ENCODE results near the gene FAM149B1.
"Not testable (repeated sequence)": the region's sequence is repeated elsewhere in the genome, so short reads cannot be mapped to it uniquely, and the experiment has no call there.

FAM149B1 gene

GRCh38 chr10:73233883-73234282 lies 66.0 kb downstream of the FAM149B1 start:
- no peak for DNase-seq (ENCODE audit: low read depth)

GRCh38 chr10:73234695-73235094 lies 66.8 kb downstream of the FAM149B1 start:
- no peak for DNase-seq (ENCODE audit: low read depth)

- no peak for DNase-seq (ENCODE audit: low read depth)
Measured at GRCh38 chr10:73238990-73239566, 71.2 kb downstream of the FAM149B1 start.

GRCh38 chr10:73239908-73240307 lies 72.0 kb downstream of the FAM149B1 start:
- no peak for DNase-seq (ENCODE audit: low read depth)

- DNase-seq (ENCODE audit: low read depth), result no peak
Measured at GRCh38 chr10:73244866-73245477, 77.1 kb downstream of the FAM149B1 start.

DNA sequence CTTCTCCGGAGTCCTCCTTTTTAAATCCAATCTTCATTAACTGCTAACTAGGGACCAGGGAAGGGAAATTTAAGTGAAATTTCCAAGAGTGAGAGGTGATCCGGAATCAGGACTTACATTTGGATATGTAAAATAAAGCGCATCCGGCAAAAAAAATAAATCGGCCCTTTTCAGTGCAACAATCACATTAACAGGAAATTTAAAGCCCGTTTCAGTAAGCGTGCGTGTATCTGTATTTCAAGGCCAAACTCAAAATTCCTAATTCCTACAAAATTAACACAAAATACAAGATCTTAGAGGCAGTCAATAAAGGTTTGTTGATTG lies 78.4 kb downstream of the FAM149B1 start:
- DNase-seq (ENCODE audit: low read depth), result no peak

DNA sequence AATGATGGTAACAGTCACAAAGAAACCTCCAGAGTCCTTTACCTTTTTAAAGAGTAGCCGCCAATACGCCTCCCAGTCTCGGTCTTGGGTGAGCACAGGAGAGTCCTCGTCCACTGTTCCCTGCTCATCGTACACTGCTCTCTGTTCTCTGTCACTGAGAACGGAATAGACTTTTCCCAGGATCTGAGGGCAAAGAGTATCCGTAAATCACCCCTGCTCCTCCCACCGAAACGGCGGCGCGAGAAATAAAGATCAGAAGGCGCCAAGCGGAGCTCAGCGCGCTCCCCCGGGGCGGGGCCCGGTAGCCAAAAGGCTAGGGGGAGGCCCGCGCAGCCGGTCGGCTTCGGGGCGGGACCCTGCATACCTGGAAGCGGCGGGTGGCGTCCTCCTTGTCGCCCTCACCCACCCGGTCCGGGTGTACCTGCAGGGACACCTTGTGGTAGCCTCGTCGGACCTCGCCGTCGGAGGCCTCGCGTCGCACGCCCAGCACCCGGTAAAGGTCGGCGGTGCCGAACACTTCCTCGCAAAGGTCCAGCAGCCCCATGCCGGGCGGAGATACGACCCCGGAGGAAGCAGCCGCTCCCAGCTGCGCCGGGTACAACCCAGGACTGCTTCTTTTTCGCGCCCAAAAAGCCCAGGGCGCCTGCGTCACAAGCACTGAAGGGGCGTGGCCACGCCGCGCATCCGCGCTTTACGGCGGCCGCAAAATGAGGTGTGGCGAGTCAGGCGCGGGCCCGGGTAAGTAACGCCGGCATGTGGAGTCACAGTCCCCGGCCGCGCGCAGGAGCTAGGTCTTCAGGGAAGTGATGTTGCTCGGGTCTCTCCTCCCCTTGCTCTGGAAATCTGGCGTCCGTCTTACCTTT lies 79.0 kb downstream of the FAM149B1 start, which contains the start of gene DNAJC9:
TSS of gene DNAJC9 (minus strand) at position 610 of the 863 bp plus-strand sequence. CDS start at position 544, 66 bp downstream.
- DNase-seq (ENCODE audit: low read depth), result peak; percentile 92

DNA sequence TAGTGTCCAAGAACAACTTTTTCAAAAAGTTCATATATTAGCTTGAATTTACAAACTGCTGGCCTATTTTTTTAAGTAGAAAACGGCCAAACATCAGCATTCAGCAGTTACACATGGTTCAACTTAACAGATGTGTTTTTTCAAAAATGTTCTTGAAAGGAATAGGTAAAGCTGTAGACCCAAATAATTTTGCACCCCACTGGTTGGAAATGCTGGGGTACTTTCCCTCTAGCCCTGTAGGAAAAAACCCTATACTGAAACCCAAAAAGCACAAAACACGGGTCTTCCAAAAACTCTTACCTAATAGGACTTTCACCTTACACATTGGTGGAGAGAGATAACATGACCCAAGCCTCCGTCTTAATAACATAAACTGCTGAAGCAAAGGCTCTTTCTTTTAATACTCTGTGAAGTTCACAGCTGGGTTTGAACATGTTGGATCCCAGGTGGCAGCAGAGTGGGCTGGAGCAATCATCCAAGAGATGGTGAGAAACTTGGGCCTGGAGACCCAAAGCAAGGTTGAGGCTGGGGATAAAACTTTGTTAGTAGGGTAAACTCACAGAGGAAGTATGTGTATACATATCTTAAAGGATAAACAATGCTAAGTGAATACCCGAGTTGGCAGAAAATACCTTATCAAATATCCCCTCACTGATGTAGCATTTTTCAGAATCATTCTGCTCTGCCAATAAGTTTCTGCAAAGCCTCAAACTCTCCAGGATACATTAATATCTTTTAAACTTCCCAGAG lies 79.8 kb downstream of the FAM149B1 start:
- DNase-seq (ENCODE audit: low read depth), result no peak

DNA sequence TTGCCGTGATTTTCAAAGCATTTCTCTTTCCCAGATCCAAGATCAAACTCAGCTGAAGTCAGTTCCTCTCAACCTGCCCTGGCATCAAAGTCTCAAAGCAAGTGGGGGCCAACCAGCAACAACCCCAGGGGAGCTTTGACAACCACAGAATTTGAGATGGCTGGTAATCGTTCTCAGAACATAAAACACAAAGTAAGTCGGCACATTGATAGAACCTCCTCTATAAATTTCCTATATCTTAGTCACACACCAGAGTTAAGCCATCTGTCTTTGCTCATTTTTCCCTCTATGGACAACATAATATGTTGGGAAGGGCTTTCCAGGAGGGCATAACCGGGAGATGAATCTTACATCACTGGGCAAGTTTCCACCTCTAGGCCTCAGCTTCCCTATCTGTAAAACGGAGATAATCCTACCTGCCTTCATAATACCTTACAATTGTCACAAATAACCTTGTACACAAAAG lies 80.4 kb downstream of the FAM149B1 start:
- DNase-seq (ENCODE audit: low read depth), result no peak

- no peak for DNase-seq (ENCODE audit: low read depth)
Measured at GRCh38 chr10:73251683-73252444, 83.9 kb downstream of the FAM149B1 start.

- peak; percentile 89 for DNase-seq (ENCODE audit: low read depth)
Measured at GRCh38 chr10:73252445-73253224, 84.7 kb downstream of the FAM149B1 start, which contains the start of gene MRPS16. TSS of gene MRPS16 (minus strand) at chr10:73252644. CDS start at chr10:73252482, 162 bp downstream.

DNA sequence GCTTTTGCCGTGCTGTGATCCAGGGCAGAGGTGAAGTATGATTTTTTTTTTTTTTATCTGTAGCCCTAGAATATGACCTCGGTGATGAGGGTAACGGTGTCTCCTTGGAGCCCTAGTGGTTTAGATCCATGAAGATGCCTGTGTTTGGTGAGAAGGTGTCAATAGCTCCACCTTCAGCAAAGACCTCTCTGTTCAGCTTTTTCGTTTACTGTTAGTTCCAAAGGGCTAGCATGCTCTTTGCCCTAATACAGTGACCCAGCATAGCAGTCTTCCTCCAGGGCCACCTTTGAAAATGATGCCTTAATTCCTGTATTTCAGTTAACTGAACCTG lies 85.3 kb downstream of the FAM149B1 start:
- no peak for DNase-seq (ENCODE audit: low read depth)

GRCh38 chr10:73258612-73259011 lies 90.7 kb downstream of the FAM149B1 start:
- not testable (repeated sequence) for DNase-seq (ENCODE audit: low read depth)

DNA sequence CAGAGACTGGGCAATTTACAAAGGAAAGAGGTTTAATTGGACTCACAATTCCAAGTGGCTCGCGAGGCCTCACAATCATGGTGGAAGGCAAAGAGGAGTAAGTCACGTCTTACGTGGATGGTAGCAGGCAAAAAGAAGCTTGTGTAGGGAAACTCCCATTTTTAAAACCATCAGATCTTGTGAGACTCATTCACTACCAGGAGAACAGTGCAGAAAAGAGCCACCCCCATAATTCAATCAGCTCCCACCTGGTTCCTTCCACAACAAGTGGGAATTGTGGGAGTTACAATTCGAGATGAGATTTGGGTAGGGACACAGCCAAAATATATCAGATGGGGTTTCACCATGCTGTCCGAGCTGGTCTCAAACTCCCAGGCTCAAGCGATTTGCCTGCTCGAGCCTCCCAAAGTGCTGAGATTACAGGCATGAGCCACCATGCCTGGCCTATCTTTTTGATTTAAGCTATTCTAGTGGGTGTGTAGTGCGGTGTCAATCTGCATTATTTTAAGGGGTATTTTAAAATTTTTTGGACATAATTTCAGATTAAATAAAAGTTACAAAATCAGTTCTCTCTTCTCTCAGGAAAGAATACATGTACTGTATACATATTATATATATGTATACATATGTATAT lies 93.6 kb downstream of the FAM149B1 start:
- no peak for DNase-seq (ENCODE audit: low read depth)

- DNase-seq (ENCODE audit: low read depth), result no peak
Measured at GRCh38 chr10:73262105-73262730, 94.3 kb downstream of the FAM149B1 start.

DNA sequence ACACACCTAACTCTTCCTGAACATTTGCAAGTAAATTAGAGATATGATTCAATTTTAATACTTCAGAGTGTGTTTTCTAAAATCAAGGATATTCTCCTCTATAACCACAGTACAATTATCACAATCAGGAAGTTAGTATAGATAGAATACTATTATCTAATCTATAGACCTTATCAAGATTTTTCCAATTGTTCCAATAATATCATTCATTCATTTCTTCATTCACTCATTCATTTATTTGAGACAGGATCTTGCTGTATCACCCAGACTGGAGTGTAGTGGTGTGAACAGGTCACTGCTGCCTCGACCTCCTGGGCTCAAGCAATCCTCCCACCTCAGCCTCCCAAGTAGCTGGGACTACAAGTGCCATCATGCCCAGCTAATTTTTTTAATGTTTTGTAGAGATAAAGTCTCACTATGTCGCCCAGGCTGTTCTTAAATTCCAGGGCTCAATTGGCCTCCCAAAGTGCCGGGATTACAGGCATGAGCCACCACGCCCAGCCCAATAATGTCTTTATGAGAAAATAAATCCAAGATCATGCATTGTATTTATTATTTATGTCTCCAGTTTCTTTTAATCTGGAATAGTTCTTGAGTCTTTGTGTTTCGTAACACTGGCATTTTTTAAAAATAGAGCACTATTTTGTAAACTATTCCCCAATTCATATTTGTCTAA lies 95.1 kb downstream of the FAM149B1 start:
- DNase-seq (ENCODE audit: low read depth), result no peak

- no peak for DNase-seq (ENCODE audit: low read depth)
Measured at GRCh38 chr10:73263693-73264347, 95.9 kb downstream of the FAM149B1 start.

DNA sequence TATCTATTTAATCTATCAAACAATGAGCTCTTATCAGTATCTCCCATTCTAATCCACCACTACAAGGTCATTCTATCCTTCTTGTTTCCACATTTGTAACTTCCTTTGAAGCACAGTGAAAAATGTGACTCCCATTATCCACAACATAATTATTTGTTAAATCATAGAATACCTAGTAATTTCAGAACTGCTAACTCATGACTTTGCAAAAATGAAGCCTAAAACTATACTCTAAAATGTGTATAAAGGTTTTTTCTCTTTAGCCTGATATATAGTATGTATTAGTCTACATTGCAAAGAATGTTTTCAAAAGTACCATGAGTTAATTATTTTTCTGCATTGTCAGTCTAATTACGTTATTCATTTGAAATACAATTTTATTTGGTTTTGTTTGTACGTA lies 96.5 kb downstream of the FAM149B1 start:
- no peak for DNase-seq (ENCODE audit: low read depth)

- DNase-seq (ENCODE audit: low read depth), result no peak
Measured at GRCh38 chr10:73281097-73281496, 113.2 kb downstream of the FAM149B1 start.
